Progenitor cell of endocrine pancreas (in vitro differentiated cells): ENCODE measurements around the gene SALL1. TPM values are rescaled to one million over a fixed set of nuclear protein-coding genes. Genes with fewer than 3 reads are reported as not detected.

Experiments used
- DNase-seq: peaks from one replicate; pipeline ENCODE4 v3.0.0; 2021; ENCODE audit warnings: low spot score; ENCODE audit not compliant: unreplicated experiment
- H3K27ac Mint-ChIP-seq: 2 replicates; pipeline ENCODE4 v1.8.0; 2021; ENCODE audit warnings: mild to moderate bottlenecking, moderate library complexity, mixed read lengths
- H3K27me3 Mint-ChIP-seq: 2 replicates; pipeline ENCODE4 v1.8.0; 2021; ENCODE audit warnings: mixed read lengths
- H3K36me3 Mint-ChIP-seq: 2 replicates; pipeline ENCODE4 v1.8.0; 2022; ENCODE audit warnings: mixed read lengths; ENCODE audit not compliant: insufficient read depth
- H3K4me1 Mint-ChIP-seq: 2 replicates; pipeline ENCODE4 v1.8.0; 2021; ENCODE audit warnings: low read depth, mixed read lengths
- H3K4me3 Mint-ChIP-seq: 2 replicates; pipeline ENCODE4 v1.8.0; 2021; ENCODE audit warnings: low read depth, mild to moderate bottlenecking, moderate library complexity, mixed read lengths
- H3K9me3 Mint-ChIP-seq: 2 replicates; pipeline ENCODE4 v1.8.0; 2021; ENCODE audit warnings: low read depth, mixed read lengths
- CTCF ChIP-seq: fragments of 200-600 bp; sonication (generic); IDR thresholded peaks from one replicate; pipeline ENCODE4 v1.5.0; 2021; ENCODE audit warnings: antibody characterized with exemption, mild to moderate bottlenecking; ENCODE audit not compliant: unreplicated experiment
- total RNA-seq: library from RNA; stranded (reverse); gene quantifications from 2 replicates; pipeline ENCODE4 v1.2.1, GENCODE V29; 2021

The SALL1 gene
- total RNA-seq, 1 donor from 2014 or later: 11.0 TPM

GRCh38 chr16:51111759-51112158 lies 39.3 kb downstream of the SALL1 start:
- DNase-seq: no peak
- Mint-ChIP-seq H3K27me3 (peaks cover 66% of the 10 kb centered on the region), H3K27ac (no peak overlapping the region), H3K4me3 (no peak overlapping the region), H3K9me3 (peaks cover 5% of the 10 kb centered on the region), H3K4me1 (peaks cover 14% of the 10 kb centered on the region), H3K36me3 (no peaks in the 10 kb centered on the region)
- no peak for TF ChIP-seq CTCF

- DNase-seq: no peak
- no peak for TF ChIP-seq CTCF
- Mint-ChIP-seq H3K9me3 (peaks cover 5% of the 10 kb centered on the region), H3K27ac (no peak overlapping the region), H3K27me3 (peaks cover 67% of the 10 kb centered on the region), H3K4me1 (peaks cover 12% of the 10 kb centered on the region), H3K36me3 (no peaks in the 10 kb centered on the region), H3K4me3 (no peak overlapping the region)
Observed at GRCh38 chr16:51110700-51111157, 40.3 kb downstream of the SALL1 start.

GRCh38 chr16:51109173-51109572 lies 41.9 kb downstream of the SALL1 start:
- Mint-ChIP-seq H3K36me3 (no peaks in the 10 kb centered on the region), H3K27ac (no peak overlapping the region), H3K4me1 (peaks cover 8% of the 10 kb centered on the region), H3K4me3 (no peak overlapping the region), H3K9me3 (peaks cover 5% of the 10 kb centered on the region), H3K27me3 (peaks cover 59% of the 10 kb centered on the region)
- no peak for TF ChIP-seq CTCF
- DNase-seq: no peak

GRCh38 chr16:51107742-51108141 lies 43.3 kb downstream of the SALL1 start:
- Mint-ChIP-seq H3K9me3 (peaks cover 5% of the 10 kb centered on the region), H3K27me3 (peaks cover 56% of the 10 kb centered on the region), H3K4me3 (no peak overlapping the region), H3K27ac (no peak overlapping the region), H3K4me1 (peaks cover 3% of the 10 kb centered on the region), H3K36me3 (no peaks in the 10 kb centered on the region)
- TF ChIP-seq CTCF: no peak
- no peak for DNase-seq

GRCh38 chr16:51106535-51106934 lies 44.5 kb downstream of the SALL1 start:
- no peak overlapping the region for H3K27ac Mint-ChIP-seq
- peaks cover 44% of the 10 kb centered on the region for H3K27me3 Mint-ChIP-seq
- peaks cover 5% of the 10 kb centered on the region for H3K9me3 Mint-ChIP-seq
- no peaks in the 10 kb centered on the region for H3K36me3 Mint-ChIP-seq
- TF ChIP-seq CTCF: no peak
- H3K4me3 Mint-ChIP-seq: no peak overlapping the region
- H3K4me1 Mint-ChIP-seq: no peaks in the 10 kb centered on the region
- DNase-seq: no peak
